Mesothelial cell of epicardium (in vitro differentiated cells): Measurements from ENCODE around the gene C1orf141. TPM values are rescaled to one million over a fixed set of nuclear protein-coding genes. Genes with fewer than 3 reads are reported as not detected.

Experiments
- DNase-seq, 2 experiments: peaks; one replicate each; pipeline ENCODE4 v3.0.0; 2021; ENCODE audit warnings: low spot score in 2 of 2; ENCODE audit not compliant: unreplicated experiment in 2 of 2
- H3K27ac Mint-ChIP-seq: 2 replicates; pipeline ENCODE4 v1.8.0; 2021; ENCODE audit warnings: mixed read lengths
- H3K27me3 Mint-ChIP-seq: 2 replicates; pipeline ENCODE4 v1.8.0; 2021; ENCODE audit warnings: low read depth, mixed read lengths
- H3K36me3 Mint-ChIP-seq: 2 replicates; pipeline ENCODE4 v1.8.0; 2021; ENCODE audit warnings: mixed read lengths
- H3K4me1 Mint-ChIP-seq: 2 replicates; pipeline ENCODE4 v1.8.0; 2021; ENCODE audit warnings: mixed read lengths
- H3K4me3 Mint-ChIP-seq: 2 replicates; pipeline ENCODE4 v1.8.0; 2021; ENCODE audit warnings: mild to moderate bottlenecking, moderate library complexity, mixed read lengths
- H3K9me3 Mint-ChIP-seq: 2 replicates; pipeline ENCODE4 v1.8.0; 2021; ENCODE audit warnings: mixed read lengths
- CTCF ChIP-seq: fragments of 200-600 bp; sonication (generic); IDR thresholded peaks from one replicate; pipeline ENCODE4 v1.5.0; 2021; ENCODE audit warnings: antibody characterized with exemption; ENCODE audit not compliant: unreplicated experiment
- total RNA-seq: library from RNA; stranded (reverse); gene quantifications from 3 replicates; pipeline ENCODE4 v1.2.1, GENCODE V29; 2021

Gene C1orf141
- total RNA-seq, 1 donor from 2014 or later = 0.22 TPM

- no peaks in the 10 kb centered on the region for H3K27me3 Mint-ChIP-seq
- H3K36me3 Mint-ChIP-seq = no peaks in the 10 kb centered on the region
- peaks cover 3% of the 10 kb centered on the region for H3K9me3 Mint-ChIP-seq
- no peak overlapping the region for H3K4me3 Mint-ChIP-seq
- no peak for DNase-seq
- no peak for TF ChIP-seq CTCF
- no peak overlapping the region for H3K27ac Mint-ChIP-seq
- H3K4me1 Mint-ChIP-seq = no peaks in the 10 kb centered on the region
Measured at GRCh38 chr1:67162954-67163353, 28.2 kb upstream of the C1orf141 start.

- DNase-seq = no peak
- peaks cover 15% of the 10 kb centered on the region for H3K9me3 Mint-ChIP-seq
- no peak overlapping the region for H3K4me3 Mint-ChIP-seq
- H3K36me3 Mint-ChIP-seq = no peaks in the 10 kb centered on the region
- no peaks in the 10 kb centered on the region for H3K4me1 Mint-ChIP-seq
- TF ChIP-seq CTCF = no peak
- peaks cover 22% of the 10 kb centered on the region for H3K27me3 Mint-ChIP-seq
- H3K27ac Mint-ChIP-seq = no peak overlapping the region
Measured at GRCh38 chr1:67159233-67159632, 24.5 kb upstream of the C1orf141 start.

- Mint-ChIP-seq H3K4me3 (no peak overlapping the region), H3K9me3 (peaks cover 15% of the 10 kb centered on the region), H3K4me1 (no peaks in the 10 kb centered on the region), H3K36me3 (no peaks in the 10 kb centered on the region), H3K27me3 (peaks cover 28% of the 10 kb centered on the region), H3K27ac (no peak overlapping the region)
- no peak for DNase-seq
- no peak for TF ChIP-seq CTCF
Measured at GRCh38 chr1:67158401-67158800, 23.6 kb upstream of the C1orf141 start.

- Mint-ChIP-seq H3K27ac (no peak overlapping the region), H3K27me3 (peaks cover 50% of the 10 kb centered on the region), H3K36me3 (no peaks in the 10 kb centered on the region), H3K9me3 (peaks cover 12% of the 10 kb centered on the region), H3K4me3 (no peak overlapping the region), H3K4me1 (peaks cover 6% of the 10 kb centered on the region)
- no peak for TF ChIP-seq CTCF
- no peak for DNase-seq
Measured at GRCh38 chr1:67150931-67151330, 16.2 kb upstream of the C1orf141 start.

GRCh38 chr1:67149179-67149770 is 14.5 kb upstream of the C1orf141 start:
- Mint-ChIP-seq H3K4me1 (peaks cover 6% of the 10 kb centered on the region), H3K36me3 (no peaks in the 10 kb centered on the region), H3K4me3 (no peak overlapping the region), H3K27ac (no peak overlapping the region), H3K9me3 (no peaks in the 10 kb centered on the region), H3K27me3 (peaks cover 36% of the 10 kb centered on the region)
- peak in 1 of 2 experiments; percentile 53 for DNase-seq
- peak; percentile 43 for TF ChIP-seq CTCF
